ENCODE measurements around the gene DTD2.

Gene DTD2

GRCh38 chr14:31492759-31493498, 35.6 kb upstream of the DTD2 start:
- Histone ChIP-seq H3K9me3 (replicated peaks; ENCODE audit: insufficient read depth, low read length) (no peaks in the 10 kb centered on the region), H3K9me2 (replicated peaks; ENCODE audit: insufficient read depth, low read length) (no peaks in the 10 kb centered on the region), H3F3A (ENCODE audit: insufficient read depth, low read length) (no peaks in the 10 kb centered on the region), H4K20me1 (ENCODE audit: insufficient read depth, low read length) (no peaks in the 10 kb centered on the region), H3K4me1 (ENCODE audit: low read length) (no peaks in the 10 kb centered on the region), H3K36me3 (replicated peaks; ENCODE audit: insufficient read depth, low read length) (no peaks in the 10 kb centered on the region), H3K4me2 (ENCODE audit: low read depth, low read length) (no peak overlapping the region), H3K79me2 (ENCODE audit: low read length) (no peaks in the 10 kb centered on the region), H3K4me3 (ENCODE audit: low read length) (no peak overlapping the region), H3K27me3 (replicated peaks; ENCODE audit: insufficient read depth, low read length) (no peaks in the 10 kb centered on the region), H2AFZ (ENCODE audit: low read length) (no peak overlapping the region), H3K27ac (ENCODE audit: low read length) (no peak overlapping the region), H3K9ac (ENCODE audit: low read length) (no peak overlapping the region)
- no peak for TF ChIP-seq EZH2 (optimal IDR thresholded peaks at IDR 0.05; ENCODE audit: low read depth, low read length)
- TF ChIP-seq CTCF (IDR thresholded peaks at IDR 0.05; ENCODE audit: low read length): no peak
- TF ChIP-seq EZH2phosphoT487 (IDR thresholded peaks at IDR 0.05; ENCODE audit: low read length): no peak
- DNase-seq: no peak

- no peak overlapping the region for H3K9ac ChIP-seq (ENCODE audit: low read length)
- H3K36me3 ChIP-seq (replicated peaks; ENCODE audit: insufficient read depth, low read length): no peaks in the 10 kb centered on the region
- no peaks in the 10 kb centered on the region for H3K27me3 ChIP-seq (replicated peaks; ENCODE audit: insufficient read depth, low read length)
- H3K4me3 ChIP-seq (ENCODE audit: low read length): no peak overlapping the region
- H3K4me2 ChIP-seq (ENCODE audit: low read depth, low read length): no peak overlapping the region
- H3F3A ChIP-seq (ENCODE audit: insufficient read depth, low read length): no peaks in the 10 kb centered on the region
- no peaks in the 10 kb centered on the region for H4K20me1 ChIP-seq (ENCODE audit: insufficient read depth, low read length)
- H3K79me2 ChIP-seq (ENCODE audit: low read length): no peaks in the 10 kb centered on the region
- H3K9me3 ChIP-seq (replicated peaks; ENCODE audit: insufficient read depth, low read length): no peaks in the 10 kb centered on the region
- H3K9me2 ChIP-seq (replicated peaks; ENCODE audit: insufficient read depth, low read length): no peaks in the 10 kb centered on the region
- DNase-seq: no peak
- H3K27ac ChIP-seq (ENCODE audit: low read length): no peak overlapping the region
- no peak for TF ChIP-seq EZH2phosphoT487 (IDR thresholded peaks at IDR 0.05; ENCODE audit: low read length)
- no peak for TF ChIP-seq EZH2 (optimal IDR thresholded peaks at IDR 0.05; ENCODE audit: low read depth, low read length)
- no peak for TF ChIP-seq CTCF (IDR thresholded peaks at IDR 0.05; ENCODE audit: low read length)
- H3K4me1 ChIP-seq (ENCODE audit: low read length): no peaks in the 10 kb centered on the region
- H2AFZ ChIP-seq (ENCODE audit: low read length): no peak overlapping the region
Observed at GRCh38 chr14:31489691-31490090, 32.4 kb upstream of the DTD2 start.

GRCh38 chr14:31487886-31488285, 30.6 kb upstream of the DTD2 start, which contains the start of gene GPR33:
GPR33 (minus strand) TSS chr14:31488039; CDS start chr14:31483965, 4,074 bp downstream.
- H3K79me2 ChIP-seq (ENCODE audit: low read length): no peaks in the 10 kb centered on the region

More at GRCh38 chr14:31487886-31488285, 30.6 kb upstream of the DTD2 start, which contains the start of gene GPR33:
- no peaks in the 10 kb centered on the region for H3K27me3 ChIP-seq (replicated peaks; ENCODE audit: insufficient read depth, low read length)
- H3K4me1 ChIP-seq (ENCODE audit: low read length): no peaks in the 10 kb centered on the region
- no peak within 1 kb of the TSS for H3K4me2 ChIP-seq (ENCODE audit: low read depth, low read length)
- H3K36me3 ChIP-seq (replicated peaks; ENCODE audit: insufficient read depth, low read length): no peaks in the 10 kb centered on the region
- no peak for TF ChIP-seq CTCF (IDR thresholded peaks at IDR 0.05; ENCODE audit: low read length)
- TF ChIP-seq EZH2 (optimal IDR thresholded peaks at IDR 0.05; ENCODE audit: low read depth, low read length): no peak
- TF ChIP-seq EZH2phosphoT487 (IDR thresholded peaks at IDR 0.05; ENCODE audit: low read length): no peak
- no peak within 1 kb of the TSS for H3K27ac ChIP-seq (ENCODE audit: low read length)
- no peak within 1 kb of the TSS for H2AFZ ChIP-seq (ENCODE audit: low read length)
- no peaks in the 10 kb centered on the region for H3K9me3 ChIP-seq (replicated peaks; ENCODE audit: insufficient read depth, low read length)
- no peak within 1 kb of the TSS for H3K4me3 ChIP-seq (ENCODE audit: low read length)
- no peak for DNase-seq
- H4K20me1 ChIP-seq (ENCODE audit: insufficient read depth, low read length): no peaks in the 10 kb centered on the region
- no peaks in the 10 kb centered on the region for H3F3A ChIP-seq (ENCODE audit: insufficient read depth, low read length)
- no peaks in the 10 kb centered on the region for H3K9me2 ChIP-seq (replicated peaks; ENCODE audit: insufficient read depth, low read length)
- H3K9ac ChIP-seq (ENCODE audit: low read length): no peak within 1 kb of the TSS
